ENCODE measurements around the gene IFNL1.
A peak's percentile ranks its signal among the peaks of the same experiment; 100 is the strongest.

The IFNL1 gene

GRCh38 chr19:39296055-39296645 is at the start of gene IFNL1:
TSS of gene IFNL1 (plus strand) at chr19:39296407. CDS start at chr19:39296422, 15 bp downstream.
- TF ChIP-seq, protein P1, sequence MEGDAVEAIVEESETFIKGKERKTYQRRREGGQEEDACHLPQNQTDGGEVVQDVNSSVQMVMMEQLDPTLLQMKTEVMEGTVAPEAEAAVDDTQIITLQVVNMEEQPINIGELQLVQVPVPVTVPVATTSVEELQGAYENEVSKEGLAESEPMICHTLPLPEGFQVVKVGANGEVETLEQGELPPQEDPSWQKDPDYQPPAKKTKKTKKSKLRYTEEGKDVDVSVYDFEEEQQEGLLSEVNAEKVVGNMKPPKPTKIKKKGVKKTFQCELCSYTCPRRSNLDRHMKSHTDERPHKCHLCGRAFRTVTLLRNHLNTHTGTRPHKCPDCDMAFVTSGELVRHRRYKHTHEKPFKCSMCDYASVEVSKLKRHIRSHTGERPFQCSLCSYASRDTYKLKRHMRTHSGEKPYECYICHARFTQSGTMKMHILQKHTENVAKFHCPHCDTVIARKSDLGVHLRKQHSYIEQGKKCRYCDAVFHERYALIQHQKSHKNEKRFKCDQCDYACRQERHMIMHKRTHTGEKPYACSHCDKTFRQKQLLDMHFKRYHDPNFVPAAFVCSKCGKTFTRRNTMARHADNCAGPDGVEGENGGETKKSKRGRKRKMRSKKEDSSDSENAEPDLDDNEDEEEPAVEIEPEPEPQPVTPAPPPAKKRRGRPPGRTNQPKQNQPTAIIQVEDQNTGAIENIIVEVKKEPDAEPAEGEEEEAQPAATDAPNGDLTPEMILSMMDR (conservative IDR thresholded peaks at IDR 0.05; ENCODE audit: control insufficient read depth, insufficient read depth, low read depth, low read length) = no peak
- no peak within 1 kb of the TSS for H3K4me3 ChIP-seq (ENCODE audit: control insufficient read depth, low read depth, low read length)
- no peak for DNase-seq (ENCODE audit: low read depth)

- peak; percentile 8 for DNase-seq (ENCODE audit: low read depth)
- TF ChIP-seq, protein P1 (conservative IDR thresholded peaks at IDR 0.05; ENCODE audit: control insufficient read depth, insufficient read depth, low read depth, low read length) = no peak
- no peak overlapping the region for H3K4me3 ChIP-seq (ENCODE audit: control insufficient read depth, low read depth, low read length)
Measured at GRCh38 chr19:39246951-39247669, 49.1 kb upstream of the IFNL1 start.

GRCh38 chr19:39247701-39248664 is 48.2 kb upstream of the IFNL1 start:
- no peak for DNase-seq (ENCODE audit: low read depth)
- TF ChIP-seq, protein P1 (conservative IDR thresholded peaks at IDR 0.05; ENCODE audit: control insufficient read depth, insufficient read depth, low read depth, low read length) = no peak
- no peak overlapping the region for H3K4me3 ChIP-seq (ENCODE audit: control insufficient read depth, low read depth, low read length)

GRCh38 chr19:39248806-39249205 is 47.4 kb upstream of the IFNL1 start, which contains the start of gene IFNL4:
TSS of gene IFNL4 (minus strand) at chr19:39248856.
- DNase-seq (ENCODE audit: low read depth) = no peak
- TF ChIP-seq, protein P1 (conservative IDR thresholded peaks at IDR 0.05; ENCODE audit: control insufficient read depth, insufficient read depth, low read depth, low read length) = no peak
- H3K4me3 ChIP-seq (ENCODE audit: control insufficient read depth, low read depth, low read length) = no peak within 1 kb of the TSS

- no peak overlapping the region for H3K4me3 ChIP-seq (ENCODE audit: control insufficient read depth, low read depth, low read length)
- TF ChIP-seq, protein P1 (conservative IDR thresholded peaks at IDR 0.05; ENCODE audit: control insufficient read depth, insufficient read depth, low read depth, low read length) = no peak
- no peak for DNase-seq (ENCODE audit: low read depth)
Measured at GRCh38 chr19:39251081-39251480, 45.1 kb upstream of the IFNL1 start.

- no peak overlapping the region for H3K4me3 ChIP-seq (ENCODE audit: control insufficient read depth, low read depth, low read length)
- DNase-seq (ENCODE audit: low read depth) = no peak
- TF ChIP-seq, protein P1 (conservative IDR thresholded peaks at IDR 0.05; ENCODE audit: control insufficient read depth, insufficient read depth, low read depth, low read length) = no peak
Measured at GRCh38 chr19:39251846-39252245, 44.4 kb upstream of the IFNL1 start.

All from fibroblast of mammary gland (primary cell).